HepG2 (cell line): ENCODE measurements around the gene SHFL. TPM values are rescaled to one million over a fixed set of nuclear protein-coding genes. Genes with fewer than 3 reads are reported as not detected.

Experiments used
- ELF1 ChIP-seq: sonication (generic); formaldehyde crosslinking; IDR thresholded peaks from 2 replicates; pipeline ENCODE4 v1.4.0; 2020; ENCODE audit warnings: missing genetic modification reagents
- GATA4 ChIP-seq: sonication (generic); IDR thresholded peaks from 2 replicates; pipeline ENCODE4 v1.6.1; 2016; ENCODE audit warnings: antibody characterized with exemption, low read depth, borderline replicate concordance
- HMG20B ChIP-seq: conservative IDR thresholded peaks from 2 replicates; pipeline ENCODE4 v1.6.1; 2016; ENCODE audit warnings: missing genetic modification reagents, missing compliant biosample characterization
- IKZF4 ChIP-seq: sonication (generic); formaldehyde crosslinking; IDR thresholded peaks from 2 replicates; pipeline ENCODE4 v1.5.1; 2020; ENCODE audit warnings: borderline replicate concordance, mild to moderate bottlenecking, low read depth, missing genetic modification reagents; ENCODE audit errors: not compliant biosample characterization
- KDM2A ChIP-seq: sonication (generic); formaldehyde crosslinking; IDR thresholded peaks from 2 replicates; pipeline ENCODE4 v1.4.0; 2020; ENCODE audit warnings: low read depth, missing genetic modification reagents, borderline replicate concordance
- KDM5A ChIP-seq: fragments of 200-600 bp; sonication (generic); IDR thresholded peaks from 2 replicates; pipeline ENCODE4 v1.7.0; 2018; ENCODE audit warnings: antibody characterized with exemption, mild to moderate bottlenecking, low read length, borderline replicate concordance
- LCORL ChIP-seq, 2 experiments: fragments of 450-650 bp in 1 of 2; sonication (generic) in 1 of 2; formaldehyde crosslinking in 1 of 2; IDR thresholded peaks; 2 replicates each; pipeline versions ENCODE4 v1.5.0 to v1.6.1; 2017 to 2020; ENCODE audit warnings: antibody characterized with exemption in 1 of 2, missing genetic modification reagents in 1 of 2
- POLR2G ChIP-seq: fragments of 200-400 bp; formaldehyde crosslinking; IDR thresholded peaks from 2 replicates; pipeline ENCODE4 v1.6.1; 2018; ENCODE audit warnings: mild to moderate bottlenecking, low read depth, low read length, moderate library complexity
- RBM39 ChIP-seq: fragments of 200-400 bp; formaldehyde crosslinking; IDR thresholded peaks from one replicate; pipeline ENCODE4 v1.6.1; 2018; ENCODE audit warnings: antibody characterized with exemption, mild to moderate bottlenecking, low read depth, low read length; ENCODE audit not compliant: poor library complexity, severe bottlenecking
- SOX5 ChIP-seq: IDR thresholded peaks from 2 replicates; pipeline ENCODE4 v1.6.1; 2016; ENCODE audit warnings: borderline replicate concordance
- TCF7 ChIP-seq: sonication (generic); IDR thresholded peaks from 2 replicates; pipeline ENCODE4 v1.6.1; 2016; ENCODE audit warnings: antibody characterized with exemption, low read depth
- YEATS4 ChIP-seq: sonication (generic); formaldehyde crosslinking; IDR thresholded peaks from 2 replicates; pipeline ENCODE4 v1.4.0; 2020; ENCODE audit warnings: missing genetic modification reagents, borderline replicate concordance
- ZFY ChIP-seq: sonication (generic); formaldehyde crosslinking; IDR thresholded peaks from 2 replicates; pipeline ENCODE4 v1.4.0; 2020; ENCODE audit warnings: missing genetic modification reagents
- ZNF350 ChIP-seq: sonication (generic); formaldehyde crosslinking; IDR thresholded peaks from 2 replicates; pipeline ENCODE4 v1.4.0; 2020; ENCODE audit warnings: mild to moderate bottlenecking, low read depth, missing genetic modification reagents, borderline replicate concordance
- ZNF878 ChIP-seq: sonication (generic); formaldehyde crosslinking; IDR thresholded peaks from 2 replicates; pipeline ENCODE4 v1.8.1; 2023; ENCODE audit warnings: mild to moderate bottlenecking, missing genetic modification reagents, moderate library complexity
- polyA plus RNA-seq, 8 experiments: library from polyadenylated mRNA; depleted of rRNA in 3 of 8; stranded (reverse) in 7 of 8; unstranded in 1 of 8; fragments of >200 nt; fragmentation: Illumina TruSeq in 4 of 8; extraction: Trizol in 4 of 8; gene quantifications; 2 replicates each; pipeline versions ENCODE4 v1.2.1 to v1.2.3, GENCODE V29; 2011 to 2016; ENCODE audit warnings: low read depth in 4 of 8, missing spikeins in 1 of 8, mixed read lengths in 1 of 8; ENCODE audit not compliant: insufficient read depth in 1 of 8
- total RNA-seq, 5 experiments: library from RNA; depleted of rRNA; stranded (reverse); fragments of >200 nt; fragmentation: Illumina TruSeq; extraction: Trizol; gene quantifications; 2 replicates each; pipeline ENCODE4 v1.2.3, GENCODE V29; 2016; ENCODE audit warnings: low read depth in 1 of 5
- TF ChIP-seq, protein P1 (sequence below): sonication (generic); formaldehyde crosslinking; IDR thresholded peaks from 2 replicates; pipeline ENCODE4 v1.4.0; 2020; ENCODE audit warnings: missing genetic modification reagents, borderline replicate concordance
- TF ChIP-seq, protein P2 (sequence below), 2 experiments: fragments of 450-650 bp in 1 of 2; sonication (generic) in 1 of 2; formaldehyde crosslinking; IDR thresholded peaks; 2 replicates each; pipeline versions ENCODE4 v1.5.0 to v1.8.0; 2020 to 2022; ENCODE audit warnings: mild to moderate bottlenecking in 1 of 2, missing genetic modification reagents in 1 of 2

SHFL gene
- total and polyA plus RNA-seq, 2 of the 13 experiments (the other 11 are each of a cell fraction or from before 2014, with no cell fraction given) = 12.3 to 36.4 TPM

DNA sequence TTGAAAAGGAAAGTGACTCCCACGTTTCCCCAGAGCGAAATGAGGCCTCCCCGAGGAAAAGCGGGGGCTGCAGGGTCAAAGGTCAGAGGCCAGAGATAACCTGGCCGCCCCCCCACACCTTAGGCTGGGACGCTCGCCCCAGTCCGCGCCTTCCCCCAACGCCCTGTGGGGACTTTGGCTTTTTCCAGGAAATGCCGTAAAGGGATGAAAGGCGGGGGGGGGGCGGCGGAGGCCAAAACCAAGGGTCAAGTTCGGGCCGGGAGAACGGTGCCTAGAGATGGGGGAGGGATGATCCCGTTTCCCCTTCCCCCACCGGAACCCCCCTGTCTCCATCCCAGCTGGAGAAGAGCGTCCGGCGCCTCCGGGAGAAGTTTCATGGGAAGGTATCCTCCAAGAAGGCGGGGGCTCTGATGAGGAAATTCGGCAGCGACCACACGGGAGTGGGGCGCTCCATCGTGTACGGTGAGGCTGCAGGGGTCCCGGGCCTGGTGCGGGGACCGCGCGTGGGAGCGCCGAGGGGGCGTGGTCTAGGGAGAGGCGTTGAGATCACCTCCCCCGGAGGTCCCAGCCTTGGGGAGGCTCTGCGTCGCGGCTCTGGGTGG lies 575 bp downstream of the SHFL start (continued):
- TF ChIP-seq POLR2G (0 out of 2 replicates have a peak, but pooled peaks have one; percentile 12), TCF7 (peak; percentile 65; the same call in 1 of the 2 replicates), KDM5A (0 out of 2 replicates have a peak, but pooled peaks have one; percentile 3), ZFY (no peak; the same call in 1 of the 2 replicates), HMG20B (CRISPR knock-in tag) (no peak), GATA4 (peak; percentile 51; the same call in 1 of the 2 replicates), YEATS4 (CRISPR knock-in tag) (peak; percentile 48; the same call in 1 of the 2 replicates), ZNF878 (CRISPR knock-in tag) (no peak; the same call in 1 of the 2 replicates), SOX5 (CRISPR knock-in tag) (no peak), ELF1 (peak; percentile 25; the same call in 1 of the 2 replicates), IKZF4 (CRISPR knock-in tag) (no peak), KDM2A (CRISPR knock-in tag) (peak; percentile 50; the same call in 1 of the 2 replicates), LCORL (IDR thresholded peaks at IDR 0.05) (no peak), LCORL (CRISPR knock-in tag; IDR thresholded peaks at IDR 0.05) (0 out of 2 replicates have a peak, but pooled peaks have one; percentile 65), ZNF350 (peak; percentile 49; the same call in 1 of the 2 replicates), RBM39 (peak; percentile 29)
- TF ChIP-seq, protein P1, sequence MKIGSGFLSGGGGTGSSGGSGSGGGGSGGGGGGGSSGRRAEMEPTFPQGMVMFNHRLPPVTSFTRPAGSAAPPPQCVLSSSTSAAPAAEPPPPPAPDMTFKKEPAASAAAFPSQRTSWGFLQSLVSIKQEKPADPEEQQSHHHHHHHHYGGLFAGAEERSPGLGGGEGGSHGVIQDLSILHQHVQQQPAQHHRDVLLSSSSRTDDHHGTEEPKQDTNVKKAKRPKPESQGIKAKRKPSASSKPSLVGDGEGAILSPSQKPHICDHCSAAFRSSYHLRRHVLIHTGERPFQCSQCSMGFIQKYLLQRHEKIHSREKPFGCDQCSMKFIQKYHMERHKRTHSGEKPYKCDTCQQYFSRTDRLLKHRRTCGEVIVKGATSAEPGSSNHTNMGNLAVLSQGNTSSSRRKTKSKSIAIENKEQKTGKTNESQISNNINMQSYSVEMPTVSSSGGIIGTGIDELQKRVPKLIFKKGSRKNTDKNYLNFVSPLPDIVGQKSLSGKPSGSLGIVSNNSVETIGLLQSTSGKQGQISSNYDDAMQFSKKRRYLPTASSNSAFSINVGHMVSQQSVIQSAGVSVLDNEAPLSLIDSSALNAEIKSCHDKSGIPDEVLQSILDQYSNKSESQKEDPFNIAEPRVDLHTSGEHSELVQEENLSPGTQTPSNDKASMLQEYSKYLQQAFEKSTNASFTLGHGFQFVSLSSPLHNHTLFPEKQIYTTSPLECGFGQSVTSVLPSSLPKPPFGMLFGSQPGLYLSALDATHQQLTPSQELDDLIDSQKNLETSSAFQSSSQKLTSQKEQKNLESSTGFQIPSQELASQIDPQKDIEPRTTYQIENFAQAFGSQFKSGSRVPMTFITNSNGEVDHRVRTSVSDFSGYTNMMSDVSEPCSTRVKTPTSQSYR (CRISPR knock-in tag) = peak; percentile 86; the same call in 1 of the 2 replicates
- TF ChIP-seq, protein P2, sequence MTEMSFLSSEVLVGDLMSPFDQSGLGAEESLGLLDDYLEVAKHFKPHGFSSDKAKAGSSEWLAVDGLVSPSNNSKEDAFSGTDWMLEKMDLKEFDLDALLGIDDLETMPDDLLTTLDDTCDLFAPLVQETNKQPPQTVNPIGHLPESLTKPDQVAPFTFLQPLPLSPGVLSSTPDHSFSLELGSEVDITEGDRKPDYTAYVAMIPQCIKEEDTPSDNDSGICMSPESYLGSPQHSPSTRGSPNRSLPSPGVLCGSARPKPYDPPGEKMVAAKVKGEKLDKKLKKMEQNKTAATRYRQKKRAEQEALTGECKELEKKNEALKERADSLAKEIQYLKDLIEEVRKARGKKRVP (CRISPR knock-in tag; IDR thresholded peaks at IDR 0.05) = peak in 1 of 2 experiments; percentile 39; a peak in 1 of 4 replicates
- TF ChIP-seq, all 625 proteins: peak for 79
